GM12878 (cell line): Measurements from ENCODE around the gene CLK4.

Source experiments
- MEF2A ChIP-seq: IDR thresholded peaks from 2 replicates; pipeline ENCODE4 v1.6.1; 2011; ENCODE audit warnings: low read depth, mild to moderate bottlenecking, low read length, moderate library complexity; ENCODE audit not compliant: insufficient read depth
- NR2C2 ChIP-seq: IDR thresholded peaks from 2 replicates; pipeline ENCODE4 v1.6.1; 2011; ENCODE audit warnings: borderline replicate concordance, low read depth; ENCODE audit not compliant: control insufficient read depth, insufficient read length
- POLR2A ChIP-seq: IDR thresholded peaks from 2 replicates; pipeline ENCODE4 v1.6.1; 2011; ENCODE audit warnings: low read depth, mild to moderate bottlenecking, low read length
- POLR2AphosphoS5 ChIP-seq: IDR thresholded peaks from 2 replicates; pipeline ENCODE4 v1.6.1; 2011; ENCODE audit warnings: mild to moderate bottlenecking, low read length, inconsistent platforms
- SIN3A ChIP-seq: IDR thresholded peaks from 2 replicates; pipeline ENCODE4 v1.6.1; 2012; ENCODE audit warnings: low read depth, low read length, improper control_type of control experiment
- SMARCA5 ChIP-seq: fragments of 450-650 bp; IDR thresholded peaks from 2 replicates; pipeline ENCODE4 v1.6.1; 2017; ENCODE audit warnings: mild to moderate bottlenecking
- SREBF2 ChIP-seq: IDR thresholded peaks from 2 replicates; pipeline ENCODE4 v1.6.1; 2012; ENCODE audit warnings: mild to moderate bottlenecking, low read length
- TAF1 ChIP-seq: IDR thresholded peaks from 2 replicates; pipeline ENCODE4 v1.6.1; 2011; ENCODE audit warnings: mild to moderate bottlenecking, low read depth, low read length, borderline replicate concordance
- YBX1 ChIP-seq: fragments of 450-650 bp; IDR thresholded peaks from 2 replicates; pipeline ENCODE4 v1.6.1; 2016; ENCODE audit warnings: antibody characterized with exemption
- ZNF274 ChIP-seq: IDR thresholded peaks from one replicate; pipeline ENCODE4 v1.8.0; 2011; ENCODE audit not compliant: insufficient read length, insufficient read depth
- TF ChIP-seq, protein P1 (sequence below): IDR thresholded peaks from 2 replicates; pipeline ENCODE4 v1.6.1; 2011; ENCODE audit warnings: low read depth, mild to moderate bottlenecking, low read length, moderate library complexity, borderline replicate concordance; ENCODE audit errors: extremely low read depth
- TF ChIP-seq, protein P2 (sequence below), 3 experiments: IDR thresholded peaks in 2 of 3; conservative IDR thresholded peaks in 1 of 3; 2 replicates each; pipeline ENCODE4 v1.5.1; 2011; ENCODE audit warnings: low read depth in 3 of 3, low read length in 3 of 3, mild to moderate bottlenecking in 3 of 3, control low read depth in 2 of 3, moderate library complexity in 2 of 3, inconsistent platforms in 1 of 3, mixed read lengths in 1 of 3; ENCODE audit not compliant: control insufficient read depth in 2 of 3, insufficient read depth in 1 of 3; ENCODE audit errors: extremely low read depth in 1 of 3
- TF ChIP-seq, protein P3 (sequence below): fragments of 450-650 bp; IDR thresholded peaks from 2 replicates; pipeline ENCODE4 v1.6.1; 2016; ENCODE audit warnings: mild to moderate bottlenecking
- TF ChIP-seq, protein P4 (sequence below): IDR thresholded peaks from 2 replicates; pipeline ENCODE4 v1.6.1; 2011; ENCODE audit warnings: mild to moderate bottlenecking, low read depth, low read length, moderate library complexity; ENCODE audit not compliant: insufficient replicate concordance

DNA sequence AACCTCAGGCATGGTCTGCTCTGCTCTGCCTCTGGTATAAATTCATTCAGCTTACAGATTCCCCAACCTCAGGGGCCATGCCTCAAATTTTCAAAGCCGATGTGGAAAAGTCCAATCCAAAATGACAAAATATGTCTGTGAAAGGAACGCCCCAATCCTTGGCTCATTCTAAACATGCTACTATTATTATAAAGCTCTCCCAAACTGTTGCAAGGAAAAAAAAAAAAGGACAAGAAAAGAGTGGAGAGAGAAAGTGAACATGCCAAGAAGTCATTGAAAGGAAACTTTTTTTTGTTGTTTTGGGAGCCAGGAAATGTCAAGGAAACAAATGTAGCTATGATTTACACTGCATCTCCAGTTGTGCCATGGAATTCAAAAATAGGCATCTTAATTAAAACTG is 40.5 kb downstream of the CLK4 start:
- no peak for TF ChIP-seq TAF1
- TF ChIP-seq SIN3A: no peak
- TF ChIP-seq SREBF2: no peak
- no peak for TF ChIP-seq POLR2AphosphoS5
- TF ChIP-seq, protein P1, sequence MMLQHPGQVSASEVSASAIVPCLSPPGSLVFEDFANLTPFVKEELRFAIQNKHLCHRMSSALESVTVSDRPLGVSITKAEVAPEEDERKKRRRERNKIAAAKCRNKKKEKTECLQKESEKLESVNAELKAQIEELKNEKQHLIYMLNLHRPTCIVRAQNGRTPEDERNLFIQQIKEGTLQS: no peak
- TF ChIP-seq, protein P2, sequence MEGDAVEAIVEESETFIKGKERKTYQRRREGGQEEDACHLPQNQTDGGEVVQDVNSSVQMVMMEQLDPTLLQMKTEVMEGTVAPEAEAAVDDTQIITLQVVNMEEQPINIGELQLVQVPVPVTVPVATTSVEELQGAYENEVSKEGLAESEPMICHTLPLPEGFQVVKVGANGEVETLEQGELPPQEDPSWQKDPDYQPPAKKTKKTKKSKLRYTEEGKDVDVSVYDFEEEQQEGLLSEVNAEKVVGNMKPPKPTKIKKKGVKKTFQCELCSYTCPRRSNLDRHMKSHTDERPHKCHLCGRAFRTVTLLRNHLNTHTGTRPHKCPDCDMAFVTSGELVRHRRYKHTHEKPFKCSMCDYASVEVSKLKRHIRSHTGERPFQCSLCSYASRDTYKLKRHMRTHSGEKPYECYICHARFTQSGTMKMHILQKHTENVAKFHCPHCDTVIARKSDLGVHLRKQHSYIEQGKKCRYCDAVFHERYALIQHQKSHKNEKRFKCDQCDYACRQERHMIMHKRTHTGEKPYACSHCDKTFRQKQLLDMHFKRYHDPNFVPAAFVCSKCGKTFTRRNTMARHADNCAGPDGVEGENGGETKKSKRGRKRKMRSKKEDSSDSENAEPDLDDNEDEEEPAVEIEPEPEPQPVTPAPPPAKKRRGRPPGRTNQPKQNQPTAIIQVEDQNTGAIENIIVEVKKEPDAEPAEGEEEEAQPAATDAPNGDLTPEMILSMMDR (IDR thresholded peaks at IDR 0.05 in 2 of 3, conservative IDR thresholded peaks at IDR 0.05 in 1 of 3; ENCODE audit: control insufficient read depth in 2 of 3, extremely low read depth in 1 of 3, insufficient read depth in 1 of 3, low read depth in 3 of 3, low read length in 3 of 3): no peak
- TF ChIP-seq MEF2A: no peak
- TF ChIP-seq ZNF274: no peak
- TF ChIP-seq, protein P3, sequence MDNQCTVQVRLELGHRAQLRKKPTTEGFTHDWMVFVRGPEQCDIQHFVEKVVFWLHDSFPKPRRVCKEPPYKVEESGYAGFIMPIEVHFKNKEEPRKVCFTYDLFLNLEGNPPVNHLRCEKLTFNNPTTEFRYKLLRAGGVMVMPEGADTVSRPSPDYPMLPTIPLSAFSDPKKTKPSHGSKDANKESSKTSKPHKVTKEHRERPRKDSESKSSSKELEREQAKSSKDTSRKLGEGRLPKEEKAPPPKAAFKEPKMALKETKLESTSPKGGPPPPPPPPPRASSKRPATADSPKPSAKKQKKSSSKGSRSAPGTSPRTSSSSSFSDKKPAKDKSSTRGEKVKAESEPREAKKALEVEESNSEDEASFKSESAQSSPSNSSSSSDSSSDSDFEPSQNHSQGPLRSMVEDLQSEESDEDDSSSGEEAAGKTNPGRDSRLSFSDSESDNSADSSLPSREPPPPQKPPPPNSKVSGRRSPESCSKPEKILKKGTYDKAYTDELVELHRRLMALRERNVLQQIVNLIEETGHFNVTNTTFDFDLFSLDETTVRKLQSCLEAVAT: no peak
- TF ChIP-seq, protein P4, sequence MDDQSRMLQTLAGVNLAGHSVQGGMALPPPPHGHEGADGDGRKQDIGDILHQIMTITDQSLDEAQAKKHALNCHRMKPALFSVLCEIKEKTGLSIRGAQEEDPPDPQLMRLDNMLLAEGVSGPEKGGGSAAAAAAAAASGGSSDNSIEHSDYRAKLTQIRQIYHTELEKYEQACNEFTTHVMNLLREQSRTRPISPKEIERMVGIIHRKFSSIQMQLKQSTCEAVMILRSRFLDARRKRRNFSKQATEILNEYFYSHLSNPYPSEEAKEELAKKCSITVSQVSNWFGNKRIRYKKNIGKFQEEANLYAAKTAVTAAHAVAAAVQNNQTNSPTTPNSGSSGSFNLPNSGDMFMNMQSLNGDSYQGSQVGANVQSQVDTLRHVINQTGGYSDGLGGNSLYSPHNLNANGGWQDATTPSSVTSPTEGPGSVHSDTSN: no peak
- TF ChIP-seq POLR2A: no peak
- no peak for TF ChIP-seq SMARCA5
- no peak for TF ChIP-seq NR2C2
- TF ChIP-seq YBX1: no peak
